Purkinje cell (primary cell): ENCODE measurements around the gene ZNF624. TPM values are rescaled to one million over a fixed set of nuclear protein-coding genes. Genes with fewer than 3 reads are reported as not detected.

Experiments used
- polyA plus RNA-seq: library from polyadenylated mRNA; unstranded; fragments of >200 nt; fragmentation: Nextera tagmentation; gene quantifications from 2 replicates; pipeline ENCODE4 v1.2.1, GENCODE V29; 2014

The ZNF624 gene
- 2.9 and 8.0 TPM in 2 replicates for polyA plus RNA-seq

DNA sequence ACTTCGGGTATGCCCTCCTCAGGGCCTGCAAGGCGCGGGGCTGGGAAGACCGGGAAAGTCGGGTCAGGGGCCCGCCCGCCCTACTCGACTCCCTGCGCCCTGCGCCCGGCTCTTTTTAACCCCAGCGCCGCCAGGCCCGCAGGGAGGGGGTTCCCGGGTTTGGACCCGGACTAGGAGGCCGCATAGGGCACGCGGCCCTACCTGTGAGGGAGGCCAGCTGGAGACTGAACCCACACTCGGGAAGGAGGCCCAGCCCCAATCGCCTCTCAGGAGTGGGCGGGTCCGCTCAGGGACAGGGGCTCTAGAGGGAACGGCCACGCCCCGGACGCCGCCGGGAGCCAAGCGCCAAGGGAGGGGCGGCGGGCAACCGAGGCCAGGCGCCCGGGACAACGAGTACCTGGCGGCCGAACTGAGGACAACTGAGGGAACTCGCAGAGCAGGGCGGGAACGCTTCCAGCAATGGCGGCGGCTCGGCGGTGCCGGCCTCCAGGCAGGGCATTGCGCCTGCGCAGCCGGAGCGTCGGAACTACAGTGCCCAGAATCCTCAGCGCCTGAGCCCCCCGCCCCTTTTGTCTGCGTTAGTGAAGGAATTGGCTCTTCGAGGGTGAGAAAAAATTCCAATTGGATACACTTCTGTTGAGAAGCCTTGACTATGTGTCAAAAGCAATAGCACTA is at the start of gene ZNF624:
TSS of gene ZNF624 (minus strand) at position 484 of the 675 bp plus-strand sequence.

DNA sequence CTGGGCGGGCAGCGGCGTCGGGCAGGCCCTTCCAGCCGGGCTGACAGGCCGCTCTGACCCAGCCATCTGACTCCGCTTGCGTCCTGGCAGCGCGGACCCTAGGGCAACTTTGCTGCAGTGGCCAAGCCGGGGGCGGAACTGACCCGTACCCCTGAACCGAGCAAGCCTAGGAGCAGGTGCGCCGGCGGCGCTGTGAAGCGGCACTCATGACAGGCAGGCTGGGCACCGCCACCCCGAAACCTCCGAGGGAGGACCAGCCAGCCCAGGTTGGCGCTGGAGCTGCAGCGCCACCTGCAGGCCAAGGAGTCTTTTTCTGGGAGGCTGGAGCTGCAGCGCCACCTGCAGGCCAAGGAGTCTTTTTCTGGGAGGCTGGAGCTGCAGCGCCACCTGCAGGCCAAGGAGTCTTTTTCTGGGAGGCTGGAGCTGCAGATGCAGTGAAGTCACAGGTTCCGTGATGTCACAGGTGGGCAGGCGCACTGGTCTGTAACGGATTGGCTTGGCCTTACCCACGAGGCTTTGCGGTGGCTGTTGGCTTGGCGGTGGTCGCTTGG is 36.2 kb upstream of the ZNF624 start, which contains the start of gene CCDC144A:
TSS of gene CCDC144A (plus strand) at position 511 of the 551 bp plus-strand sequence. CDS start 160 bp downstream, outside the sequence.

Other genes starting within 250 kb of the ZNF624 start
- 2.7 TPM in 1 of 2 replicates, not detected in the other for gene TRPV2, start 238.3 kb downstream of the ZNF624 start, polyA plus RNA-seq
- gene LRRC75A, start 161.7 kb downstream of the ZNF624 start, polyA plus RNA-seq, result 0.81 TPM in 1 of 2 replicates, not detected in the other
- gene ZNF287, start 84.6 kb downstream of the ZNF624 start, polyA plus RNA-seq, result 5.3 and 18.5 TPM in 2 replicates
- 2.4 and 9.5 TPM in 2 replicates for gene CCDC144A, start 36.4 kb upstream of the ZNF624 start, polyA plus RNA-seq